H1 (cell line): ENCODE data around the gene PPP2R5B. TPM values are rescaled to one million over a fixed set of nuclear protein-coding genes. Genes with fewer than 3 reads are reported as not detected.

Experiments used
- CTCF ChIA-PET: fragments of 300-600 bp; sonication (Branson Sonifier 250); formaldehyde crosslinking; loops from one replicate; lab custom pipeline; 2021; ENCODE audit not compliant: partially characterized antibody; lab: Charles Lee
- POLR2A ChIA-PET: fragments of 300-600 bp; sonication (Branson Sonifier 250); formaldehyde crosslinking; loops from one replicate; lab custom pipeline; 2021; ENCODE audit warnings: inconsistent platforms; ENCODE audit not compliant: partially characterized antibody; lab: Charles Lee
- DNase-seq, 2 experiments: peaks; one replicate each; pipeline versions ENCODE4 v3.0.0 to v3.0.0-alpha.2; 2010 to 2022; ENCODE audit warnings: low spot score in 2 of 2, low read depth in 1 of 2, mixed read lengths in 1 of 2
- FAIRE-seq: peaks from 2 replicates; lab custom pipeline; 2011; peaks lifted over from hg19 to GRCh38; lab: Jason Lieb, UNC
- H2AFZ ChIP-seq: 2 replicates; pipeline ENCODE4 v1.8.1; 2012; ENCODE audit warnings: low read length, inconsistent platforms
- H2AK5ac ChIP-seq: 2 replicates; pipeline ENCODE4 v1.6.1; 2013; ENCODE audit warnings: low read depth, low read length
- H2BK120ac ChIP-seq: replicated peaks from 2 replicates; pipeline ENCODE3; 2013; ENCODE audit warnings: low read depth, low read length, inconsistent platforms
- H2BK12ac ChIP-seq: 2 replicates; pipeline ENCODE4 v1.6.1; 2013; ENCODE audit warnings: low read depth, low read length
- H2BK15ac ChIP-seq: 2 replicates; pipeline ENCODE4 v1.6.1; 2013; ENCODE audit warnings: low read length
- H2BK20ac ChIP-seq: 2 replicates; pipeline ENCODE4 v1.6.1; 2013; ENCODE audit warnings: low read length
- H2BK5ac ChIP-seq: 2 replicates; pipeline ENCODE4 v1.6.1; 2013; ENCODE audit warnings: low read depth, low read length
- H3K14ac ChIP-seq: 2 replicates; pipeline ENCODE4 v1.6.1; 2013; ENCODE audit warnings: inconsistent platforms; ENCODE audit not compliant: insufficient read length
- H3K18ac ChIP-seq: 2 replicates; pipeline ENCODE4 v1.6.1; 2013; ENCODE audit warnings: low read length; ENCODE audit errors: extremely low read depth
- H3K23ac ChIP-seq: 2 replicates; pipeline ENCODE4 v1.6.1; 2013; ENCODE audit warnings: inconsistent platforms; ENCODE audit not compliant: insufficient read length
- H3K23me2 ChIP-seq: 2 replicates; pipeline ENCODE4 v1.6.1; 2013; ENCODE audit warnings: low read depth, low read length
- H3K27ac ChIP-seq: 2 replicates; pipeline ENCODE4 v1.6.1; 2011; ENCODE audit warnings: low read depth, low read length, inconsistent platforms
- H3K27me3 ChIP-seq, 4 experiments: replicated peaks in 1 of 4; 1 replicate in 1 of 4; 2 replicates in 3 of 4; pipeline versions ENCODE4 v1.6.1 to v1.8.1; 2011 to 2013; ENCODE audit warnings: low read length in 3 of 4, mild to moderate bottlenecking in 3 of 4, inconsistent platforms in 2 of 4, mixed read lengths in 2 of 4, moderate library complexity in 1 of 4; ENCODE audit not compliant: control insufficient read depth in 3 of 4, insufficient read depth in 3 of 4; ENCODE audit errors: extremely low read depth in 1 of 4
- H3K36me3 ChIP-seq, 4 experiments: 2 replicates each; pipeline versions ENCODE4 v1.6.1 to v1.8.1; 2011 to 2013; ENCODE audit warnings: mild to moderate bottlenecking in 4 of 4, low read length in 3 of 4, moderate library complexity in 2 of 4, control low read depth in 1 of 4, inconsistent platforms in 1 of 4; ENCODE audit not compliant: insufficient read depth in 4 of 4, control insufficient read depth in 2 of 4
- H3K4ac ChIP-seq: replicated peaks from 2 replicates; pipeline ENCODE3; 2013; ENCODE audit warnings: low read length, low read depth, mixed read lengths, inconsistent platforms; ENCODE audit not compliant: insufficient read length
- H3K4me1 ChIP-seq, 4 experiments: replicated peaks in 1 of 4; 1 replicate in 1 of 4; 2 replicates in 3 of 4; pipeline versions ENCODE4 v1.6.1 to v1.8.1; 2011 to 2013; ENCODE audit warnings: low read length in 3 of 4, inconsistent platforms in 2 of 4, mixed read lengths in 1 of 4; ENCODE audit not compliant: insufficient read depth in 4 of 4, control insufficient read depth in 3 of 4
- H3K4me2 ChIP-seq, 2 experiments: 2 replicates each; pipeline versions ENCODE4 v1.6.1 to v1.8.1; 2011 to 2013; ENCODE audit warnings: low read depth in 2 of 2, low read length in 2 of 2, control low read depth in 1 of 2, inconsistent platforms in 1 of 2, mild to moderate bottlenecking in 1 of 2; ENCODE audit not compliant: insufficient read depth in 1 of 2
- H3K4me3 ChIP-seq, 4 experiments: fragments of 200-600, 300-600 bp in 1 of 4; sonication (generic), shearing (Covaris generic), sonication (Bioruptor Twin) in 1 of 4; 2 replicates each; pipeline versions ENCODE4 v1.5.1 to v1.8.1; 2011 to 2016; ENCODE audit warnings: low read length in 4 of 4, low read depth in 3 of 4, control low read depth in 2 of 4, inconsistent platforms in 2 of 4, mild to moderate bottlenecking in 2 of 4, mixed read lengths in 1 of 4, moderate library complexity in 1 of 4; ENCODE audit not compliant: insufficient read depth in 2 of 4; ENCODE audit errors: extremely low read depth in 1 of 4
- H3K56ac ChIP-seq: replicated peaks from 2 replicates; pipeline ENCODE3; 2013; ENCODE audit warnings: low read depth, mild to moderate bottlenecking, mixed read lengths, low read length, inconsistent platforms; ENCODE audit not compliant: insufficient read length
- H3K79me1 ChIP-seq: 2 replicates; pipeline ENCODE4 v1.6.1; 2013; ENCODE audit warnings: low read depth, low read length, control low read depth
- H3K79me2 ChIP-seq, 2 experiments: 2 replicates each; pipeline versions ENCODE4 v1.6.1 to v1.8.1; 2012 to 2013; ENCODE audit warnings: low read length in 2 of 2, mild to moderate bottlenecking in 2 of 2, inconsistent platforms in 1 of 2; ENCODE audit not compliant: insufficient read depth in 2 of 2, control insufficient read depth in 1 of 2
- H3K9ac ChIP-seq, 4 experiments: replicated peaks in 1 of 4; 1 replicate in 1 of 4; 2 replicates in 3 of 4; pipeline versions ENCODE4 v1.6.1 to v1.8.1; 2011 to 2013; ENCODE audit warnings: low read depth in 3 of 4, low read length in 3 of 4, control low read depth in 2 of 4, mild to moderate bottlenecking in 2 of 4, moderate library complexity in 2 of 4, inconsistent platforms in 1 of 4; ENCODE audit errors: extremely low read depth in 1 of 4
- H3K9me3 ChIP-seq, 2 experiments: 2 replicates each; pipeline versions ENCODE4 v1.6.1 to v1.8.1; 2012 to 2013; ENCODE audit warnings: mild to moderate bottlenecking in 2 of 2, moderate library complexity in 2 of 2, control low read depth in 1 of 2, inconsistent platforms in 1 of 2, low read depth in 1 of 2, low read length in 1 of 2, mixed read lengths in 1 of 2; ENCODE audit not compliant: insufficient read depth in 2 of 2
- H4K20me1 ChIP-seq, 2 experiments: replicated peaks in 1 of 2; 2 replicates each; pipeline versions ENCODE3 to v1.8.1; 2011 to 2013; ENCODE audit warnings: inconsistent platforms in 2 of 2, low read length in 2 of 2, mild to moderate bottlenecking in 1 of 2; ENCODE audit not compliant: insufficient read depth in 2 of 2, control insufficient read depth in 1 of 2
- H4K5ac ChIP-seq: 2 replicates; pipeline ENCODE4 v1.6.1; 2013; ENCODE audit warnings: low read length, low read depth, mixed read lengths, inconsistent platforms; ENCODE audit not compliant: insufficient read length
- H4K8ac ChIP-seq: 2 replicates; pipeline ENCODE4 v1.8.0; 2013; ENCODE audit warnings: mild to moderate bottlenecking, moderate library complexity, low read length, inconsistent platforms; ENCODE audit not compliant: insufficient read depth; ENCODE audit errors: extremely low read depth
- H4K91ac ChIP-seq: replicated peaks from 2 replicates; pipeline ENCODE3; 2013; ENCODE audit warnings: low read length, mixed read lengths, inconsistent platforms; ENCODE audit not compliant: insufficient read length
- ATF2 ChIP-seq: IDR thresholded peaks from 2 replicates; pipeline ENCODE4 v1.6.1; 2012; ENCODE audit warnings: low read length, inconsistent platforms
- CREB1 ChIP-seq: IDR thresholded peaks from 2 replicates; pipeline ENCODE4 v1.6.1; 2012; ENCODE audit warnings: inconsistent platforms
- GTF2F1 ChIP-seq: IDR thresholded peaks from 2 replicates; pipeline ENCODE4 v1.6.1; 2012; ENCODE audit warnings: low read depth, low read length, improper control_type of control experiment, borderline replicate concordance
- MAX ChIP-seq: IDR thresholded peaks from 2 replicates; pipeline ENCODE4 v1.6.1; 2012; ENCODE audit warnings: inconsistent platforms
- NANOG ChIP-seq: IDR thresholded peaks from 2 replicates; pipeline ENCODE4 v1.6.1; 2011; ENCODE audit warnings: low read length, low read depth, mild to moderate bottlenecking, inconsistent platforms; ENCODE audit not compliant: insufficient read depth, poor library complexity, severe bottlenecking
- SIN3A ChIP-seq, 2 experiments: IDR thresholded peaks in 1 of 2; conservative IDR thresholded peaks in 1 of 2; 2 replicates each; pipeline ENCODE4 v1.6.1; 2011 to 2012; ENCODE audit warnings: low read length in 2 of 2, improper control_type of control experiment in 1 of 2, low read depth in 1 of 2, mild to moderate bottlenecking in 1 of 2
- WGBS, 2 experiments: shearing (Covaris generic) in 1 of 2; methylation state at CpG; one replicate each; pipeline versions ENCODE4 v1.1.6 to v1.1.7; 2013 to 2015; ENCODE audit warnings: low lambda C conversion rate in 2 of 2, mixed read lengths in 2 of 2, inconsistent platforms in 1 of 2, low coverage in 1 of 2, missing lambda C conversion rate in 1 of 2; ENCODE audit not compliant: insufficient replicate concordance in 2 of 2, insufficient coverage in 1 of 2, insufficient read length in 1 of 2; ENCODE audit errors: extremely low coverage in 1 of 2, missing lambda C conversion rate in 1 of 2; 5-methylcytosine and 5-hydroxymethylcytosine counted together
- polyA plus RNA-seq, 7 experiments: library from polyadenylated mRNA; depleted of rRNA in 3 of 7; stranded (reverse) in 5 of 7; unstranded in 2 of 7; fragments of >200 nt in 5 of 7; fragments of 200-250 nt in 2 of 7; gene quantifications; 1 replicate in 5 of 7; 2 replicates in 1 of 7; 4 replicates in 1 of 7; pipeline versions ENCODE4 v1.2.1 to v1.2.3, GENCODE V29; 2011 to 2013; ENCODE audit warnings: missing spikeins in 2 of 7, mixed read lengths in 2 of 7
- total RNA-seq: library from RNA; stranded (reverse); fragmentation: NEBNext Ultra II Directional; extraction: Animal tissue kit (Norgen Biotek cat#: 25700); gene quantifications from 2 replicates; pipeline ENCODE4 v1.2.1, GENCODE V29; 2021
- TF ChIP-seq, protein P1 (sequence below): IDR thresholded peaks from 2 replicates; pipeline ENCODE4 v1.6.1; 2011; ENCODE audit warnings: low read depth, mild to moderate bottlenecking, low read length; ENCODE audit not compliant: insufficient read depth

PPP2R5B gene
- total and polyA plus RNA-seq, 2 of the 8 experiments (the other 6 are each of a cell fraction or from before 2014, with no cell fraction given) = 4.9 to 5.1 TPM

DNA sequence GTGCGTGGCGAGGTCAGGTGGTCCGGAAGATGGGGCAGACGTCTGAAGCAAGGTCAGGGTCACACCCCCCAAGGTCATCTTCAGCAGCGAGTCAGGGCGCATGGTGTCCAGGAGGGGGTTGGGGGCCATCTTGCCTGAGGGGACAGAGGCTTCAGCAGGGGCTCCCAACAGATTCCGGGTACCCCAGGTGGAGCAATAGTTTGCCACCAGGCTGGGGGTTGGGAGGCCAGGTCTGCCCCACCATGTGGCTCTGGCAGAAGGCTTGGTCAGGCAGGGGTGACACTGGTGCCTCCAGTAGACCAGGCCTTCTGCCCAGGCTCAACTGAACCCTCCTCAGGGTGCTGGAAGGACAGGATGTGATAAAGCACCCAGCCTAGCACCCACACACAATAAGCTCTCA, 13.3 kb upstream of the PPP2R5B start:
- DNase-seq (no peak), FAIRE-seq (no peak)
- Histone ChIP-seq H2BK20ac (no peak overlapping the region), H3K4me3 (no peak overlapping the region), H3K36me3 (peaks cover 4 to 21% (median 13%) of the 10 kb centered on the region in 4 experiments; a peak in 5 of 8 replicates), H3K9me3 (no peaks in the 10 kb centered on the region), H3K79me1 (0 out of 2 replicates have a peak, but pooled peaks cover 2% of the 10 kb centered on the region), H4K5ac (no peak overlapping the region), H3K14ac (no peak overlapping the region), H3K79me2 (no peaks in the 10 kb centered on the region), H3K27me3 (no peaks in the 10 kb centered on the region), H4K20me1 (peaks cover 2 to 6% of the 10 kb centered on the region in 2 experiments), H2BK5ac (no peak overlapping the region), H3K27ac (no peak overlapping the region), H3K4me1 (peaks cover 0 to 6% (median 2%) of the 10 kb centered on the region in 4 experiments; a peak in 3 of 7 replicates), H3K23me2 (peaks cover 1% of the 10 kb centered on the region), H3K23ac (no peak overlapping the region), H4K8ac (no peak overlapping the region; the same call in 1 of the 2 replicates), H2AFZ (no peak overlapping the region), H3K18ac (no peak overlapping the region), H3K56ac (no peak overlapping the region), H3K4ac (no peak overlapping the region), H2AK5ac (no peak overlapping the region), H2BK15ac (no peak overlapping the region), H2BK12ac (no peak overlapping the region), H4K91ac (no peak overlapping the region), H2BK120ac (no peak overlapping the region), H3K4me2 (no peak overlapping the region), H3K9ac (no peak overlapping the region)
- ChIA-PET CTCF (interaction anchor here (1.0 to 2.7 kb wide), 8 partner anchors 14 to 103 kb away, joined by 3 to 19 read pairs (median 6); partner anchors contain the start of genes ARL2, BATF2 and GPHA2), POLR2A (interaction anchor here (1.4 kb wide), 1 partner anchor 13 kb away, joined by 3 read pairs; no protein-coding TSS in a partner anchor)
- WGBS, 2 experiments = 98% methylated on average over 7 of the region's 7 CpGs; no CpG with 5 or more reads in 1 of the 2 experiments
- no peak for TF ChIP-seq NANOG
- no peak for TF ChIP-seq CREB1
- TF ChIP-seq GTF2F1 = no peak
- TF ChIP-seq SIN3A (conservative IDR thresholded peaks at IDR 0.05 in 1 of 2, IDR thresholded peaks at IDR 0.05 in 1 of 2; ENCODE audit: low read depth in 1 of 2, low read length in 2 of 2) = no peak
- no peak for TF ChIP-seq MAX
- TF ChIP-seq ATF2 = no peak
- TF ChIP-seq, protein P1, sequence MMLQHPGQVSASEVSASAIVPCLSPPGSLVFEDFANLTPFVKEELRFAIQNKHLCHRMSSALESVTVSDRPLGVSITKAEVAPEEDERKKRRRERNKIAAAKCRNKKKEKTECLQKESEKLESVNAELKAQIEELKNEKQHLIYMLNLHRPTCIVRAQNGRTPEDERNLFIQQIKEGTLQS = no peak
